Measurements from ENCODE around the gene WNT8B. TPM values are rescaled to one million over a fixed set of nuclear protein-coding genes. Genes with fewer than 3 reads are reported as not detected.

WNT8B gene, protein sequence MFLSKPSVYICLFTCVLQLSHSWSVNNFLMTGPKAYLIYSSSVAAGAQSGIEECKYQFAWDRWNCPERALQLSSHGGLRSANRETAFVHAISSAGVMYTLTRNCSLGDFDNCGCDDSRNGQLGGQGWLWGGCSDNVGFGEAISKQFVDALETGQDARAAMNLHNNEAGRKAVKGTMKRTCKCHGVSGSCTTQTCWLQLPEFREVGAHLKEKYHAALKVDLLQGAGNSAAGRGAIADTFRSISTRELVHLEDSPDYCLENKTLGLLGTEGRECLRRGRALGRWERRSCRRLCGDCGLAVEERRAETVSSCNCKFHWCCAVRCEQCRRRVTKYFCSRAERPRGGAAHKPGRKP
- 0.99 TPM for total RNA-seq

DNA sequence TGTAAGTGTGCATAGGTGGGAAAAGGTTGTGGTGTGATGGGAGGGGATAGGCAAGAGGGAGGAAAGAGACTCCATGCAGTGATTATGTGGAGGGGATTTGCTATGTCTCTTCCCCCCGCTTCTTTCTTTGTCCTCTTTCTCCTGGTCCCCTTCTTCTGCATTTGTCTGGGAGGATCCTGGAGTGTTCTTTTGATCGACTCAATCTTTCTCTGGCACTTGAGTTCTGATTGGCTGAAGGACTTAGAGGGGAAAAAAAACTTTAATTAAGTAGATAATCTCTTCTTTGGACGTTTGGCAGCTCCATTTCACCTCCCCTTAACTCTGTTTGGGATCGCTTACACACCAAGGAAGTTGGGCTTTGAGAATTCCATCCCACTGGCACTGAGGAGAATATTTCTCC is at the start of gene WNT8B:
Gene WNT8B (plus strand): TSS at position 301 of the 400 bp plus-strand sequence. CDS start 160 bp downstream, outside the sequence.
- DNase-seq (ENCODE audit: low spot score), result no peak

DNA sequence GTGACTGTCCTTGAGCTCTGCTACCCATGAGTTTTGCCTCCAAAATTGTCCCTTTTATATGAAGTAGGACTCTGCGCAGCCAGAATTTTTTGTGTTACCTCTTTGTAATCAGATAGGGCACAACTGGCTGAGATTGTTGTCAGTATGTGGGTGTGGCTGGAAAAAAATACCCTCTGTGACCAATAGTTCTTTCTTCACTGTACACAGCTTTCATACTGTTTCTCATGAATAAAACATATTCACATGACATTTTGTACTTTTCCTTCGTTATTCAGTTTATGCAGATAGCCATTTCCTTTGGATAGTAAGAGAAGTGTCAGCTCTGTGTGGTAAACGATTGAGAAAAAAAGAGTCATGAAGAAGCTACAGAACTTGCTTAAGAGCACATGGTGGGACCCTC is 49.6 kb upstream of the WNT8B start:
- no peak for DNase-seq (ENCODE audit: low spot score)

- no peak for DNase-seq (ENCODE audit: low spot score)
Observed at GRCh38 chr10:100419911-100420449, 42.8 kb upstream of the WNT8B start.

GRCh38 chr10:100427374-100427773 is 35.4 kb upstream of the WNT8B start:
- DNase-seq (ENCODE audit: low spot score), result no peak

GRCh38 chr10:100433253-100434240 is 29.3 kb upstream of the WNT8B start:
- DNase-seq (ENCODE audit: low spot score), result peak; percentile 96

GRCh38 chr10:100436255-100436654 is 26.6 kb upstream of the WNT8B start:
- DNase-seq (ENCODE audit: low spot score), result no peak

DNA sequence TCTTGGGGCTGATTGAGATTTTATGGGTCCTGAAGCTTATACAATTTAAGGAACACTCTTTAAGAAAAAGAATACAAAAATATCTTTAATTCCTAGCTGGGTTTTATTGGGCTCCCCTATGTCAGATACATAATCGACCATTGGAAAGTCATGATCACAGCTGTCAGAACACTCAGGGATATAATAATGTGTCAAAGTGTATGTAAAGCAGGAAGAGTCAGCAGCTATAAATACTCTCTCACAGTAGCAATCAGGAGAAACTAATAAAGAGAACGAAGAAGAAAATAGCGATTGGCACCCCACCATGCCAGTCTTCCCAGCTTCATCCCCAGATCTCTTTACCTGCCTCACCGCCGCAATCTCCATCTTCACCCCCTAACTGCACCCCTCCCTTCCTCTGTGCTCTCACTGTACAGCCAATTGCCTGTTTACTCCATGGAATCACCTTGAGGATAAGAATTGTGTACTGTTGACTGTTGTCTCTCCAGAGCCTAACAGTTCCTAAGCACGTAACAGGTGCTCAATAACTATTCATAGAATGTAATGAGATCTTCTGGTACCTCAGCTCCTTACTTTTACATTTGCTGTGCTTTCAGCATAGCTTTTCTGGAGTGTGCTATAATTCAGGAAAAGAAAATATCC is 24.0 kb upstream of the WNT8B start:
- DNase-seq (ENCODE audit: low spot score), result no peak

- peak; percentile 45 for DNase-seq (ENCODE audit: low spot score)
Observed at GRCh38 chr10:100442548-100442947, 20.3 kb upstream of the WNT8B start.

GRCh38 chr10:100446130-100446761 is 16.6 kb upstream of the WNT8B start:
- no peak for DNase-seq (ENCODE audit: low spot score)

DNA sequence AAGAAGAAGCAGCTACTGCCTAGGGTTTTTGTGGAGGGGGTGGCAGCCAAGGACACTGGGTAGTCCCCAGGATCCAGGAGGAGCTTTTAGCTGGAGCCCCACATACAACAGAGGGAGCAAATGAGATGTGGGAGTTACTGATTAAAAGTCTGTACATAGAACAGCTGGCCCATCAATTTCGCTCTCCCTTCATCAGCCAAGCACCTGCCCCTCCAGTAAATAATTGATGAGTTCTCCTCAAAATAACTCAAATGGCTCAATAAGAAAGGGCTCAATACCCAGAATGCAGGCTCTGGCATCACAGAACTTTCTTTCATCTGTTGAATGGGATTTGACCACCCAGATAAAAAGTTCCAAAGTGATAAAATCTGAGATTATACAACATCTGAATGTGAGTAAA is 15.1 kb upstream of the WNT8B start:
- DNase-seq (ENCODE audit: low spot score), result no peak

DNA sequence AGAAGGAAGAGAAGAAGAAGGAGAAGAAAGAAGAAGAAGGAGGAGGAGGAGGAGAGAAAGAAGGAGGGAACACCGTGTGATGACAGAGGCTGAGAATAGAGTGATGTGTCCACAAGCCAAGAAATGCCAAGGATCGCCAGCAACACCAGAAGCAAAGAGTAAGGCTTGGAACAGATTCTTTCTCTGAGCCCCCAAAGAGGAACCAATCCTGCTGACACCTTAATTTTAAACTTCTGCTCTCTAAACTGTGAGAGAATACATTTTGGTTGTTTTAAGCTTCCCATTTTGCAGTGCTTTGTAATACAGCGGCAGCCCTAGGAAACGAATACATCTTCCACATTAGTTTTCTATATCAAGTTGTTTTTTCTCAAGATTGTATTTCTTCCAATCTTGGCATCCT is 13.9 kb upstream of the WNT8B start:
- no peak for DNase-seq (ENCODE audit: low spot score)

DNA sequence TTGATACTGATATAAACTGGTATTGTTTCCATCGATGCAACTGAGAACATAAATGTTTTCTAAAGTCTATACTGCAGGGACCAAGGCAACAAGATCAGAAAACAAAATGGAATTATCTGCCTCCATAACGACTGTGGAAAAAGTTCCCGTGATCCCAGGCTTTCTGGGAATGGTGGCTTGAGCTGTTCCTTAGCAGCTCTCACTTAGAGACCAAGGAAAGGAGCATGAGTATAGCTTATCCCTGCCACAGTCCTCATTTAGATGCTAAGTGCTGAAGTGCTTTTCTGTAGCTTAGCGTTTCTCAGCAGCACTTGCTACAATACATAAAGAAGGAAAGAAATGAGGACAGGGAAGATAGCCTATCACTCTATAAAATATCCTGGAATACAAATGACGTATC is 5.5 kb downstream of the WNT8B start:
- no peak for DNase-seq (ENCODE audit: low spot score)

DNA sequence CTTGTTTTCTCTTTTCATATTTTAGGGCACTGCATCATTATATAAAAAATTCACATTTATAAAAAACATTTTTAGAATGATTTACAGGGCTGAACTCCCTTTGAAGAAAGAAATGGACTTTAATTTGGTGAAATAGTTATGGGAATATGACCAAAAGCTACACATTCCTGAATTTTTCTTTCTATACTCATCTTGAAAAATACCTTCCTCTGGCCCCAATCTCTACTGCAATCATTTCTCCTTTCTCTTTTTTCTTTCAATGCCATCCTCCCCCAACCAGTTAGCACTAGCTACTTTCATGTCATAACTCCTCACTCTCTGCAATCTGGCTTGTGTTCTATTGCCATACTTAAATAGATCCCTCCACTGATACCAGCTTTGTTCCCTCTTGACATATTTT is 6.2 kb downstream of the WNT8B start:
- DNase-seq (ENCODE audit: low spot score), result no peak

- DNase-seq (ENCODE audit: low spot score), result no peak
Observed at GRCh38 chr10:100469756-100470155, 6.9 kb downstream of the WNT8B start.

- no peak for DNase-seq (ENCODE audit: low spot score)
Observed at GRCh38 chr10:100470367-100470766, 7.6 kb downstream of the WNT8B start.

GRCh38 chr10:100477970-100478369 is 15.2 kb downstream of the WNT8B start:
- no peak for DNase-seq (ENCODE audit: low spot score)

DNA sequence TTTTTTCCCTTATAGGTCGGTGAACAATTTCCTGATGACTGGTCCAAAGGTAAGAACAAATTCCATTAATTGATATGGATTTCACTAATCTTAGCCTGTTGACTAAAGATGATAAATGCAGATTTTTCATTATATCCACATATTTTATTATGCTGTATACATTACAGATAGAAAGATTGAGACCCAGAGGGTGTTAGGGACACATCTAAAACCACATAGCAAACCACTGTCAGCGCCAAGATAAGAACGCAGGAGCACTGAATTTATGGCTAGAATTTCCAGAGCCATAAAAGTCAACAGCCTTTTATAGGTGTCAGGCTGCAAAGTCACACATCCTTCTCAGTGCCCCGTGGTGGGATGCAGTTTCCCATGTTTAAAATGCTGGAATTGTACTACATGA is 16.2 kb downstream of the WNT8B start:
- DNase-seq (ENCODE audit: low spot score), result no peak

DNA sequence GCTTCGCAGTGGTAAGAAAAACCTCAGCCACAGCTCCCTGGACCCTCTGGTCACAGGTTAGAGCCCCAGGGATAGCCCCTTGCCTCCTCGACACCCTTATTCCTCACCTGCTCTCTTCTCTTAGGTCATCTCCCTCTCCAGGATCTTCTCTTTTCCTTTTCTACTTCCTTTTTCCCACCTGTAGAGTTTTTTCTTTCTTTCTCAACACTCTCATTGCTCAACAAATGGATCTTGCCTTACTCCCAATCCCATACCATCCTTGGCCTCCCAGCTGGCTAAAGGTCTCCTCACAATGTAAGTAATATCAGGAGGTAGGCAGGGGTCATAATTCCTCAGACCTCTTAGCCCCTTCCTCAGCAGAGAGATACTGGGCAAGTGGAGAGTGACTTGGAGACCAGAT is 17.2 kb downstream of the WNT8B start:
- no peak for DNase-seq (ENCODE audit: low spot score)

- peak; percentile 90 for DNase-seq (ENCODE audit: low spot score)
Observed at GRCh38 chr10:100481462-100482081, 18.8 kb downstream of the WNT8B start.

DNA sequence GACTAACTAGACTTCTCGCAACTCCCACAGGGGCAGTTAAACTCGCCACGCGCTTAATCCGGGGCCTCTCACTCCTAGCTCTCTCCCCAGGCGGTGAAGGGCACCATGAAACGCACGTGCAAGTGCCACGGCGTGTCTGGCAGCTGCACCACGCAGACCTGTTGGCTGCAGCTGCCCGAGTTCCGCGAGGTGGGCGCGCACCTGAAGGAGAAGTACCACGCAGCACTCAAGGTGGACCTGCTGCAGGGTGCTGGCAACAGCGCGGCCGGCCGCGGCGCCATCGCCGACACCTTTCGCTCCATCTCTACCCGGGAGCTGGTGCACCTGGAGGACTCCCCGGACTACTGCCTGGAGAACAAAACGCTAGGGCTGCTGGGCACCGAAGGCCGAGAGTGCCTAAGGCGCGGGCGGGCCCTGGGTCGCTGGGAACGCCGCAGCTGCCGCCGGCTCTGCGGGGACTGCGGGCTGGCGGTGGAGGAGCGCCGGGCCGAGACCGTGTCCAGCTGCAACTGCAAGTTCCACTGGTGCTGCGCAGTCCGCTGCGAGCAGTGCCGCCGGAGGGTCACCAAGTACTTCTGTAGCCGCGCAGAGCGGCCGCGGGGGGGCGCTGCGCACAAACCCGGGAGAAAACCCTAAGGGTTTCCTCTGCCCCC is 19.5 kb downstream of the WNT8B start:
- peak; percentile 65 for DNase-seq (ENCODE audit: low spot score)

- DNase-seq (ENCODE audit: low spot score), result no peak
Observed at GRCh38 chr10:100482834-100483185, 20.0 kb downstream of the WNT8B start.
